Kasumi-1 (cell line): ENCODE measurements around the gene AMMECR1.
"Not testable (repeated sequence)": the region's sequence is repeated elsewhere in the genome, so short reads cannot be mapped to it uniquely, and the experiment has no call there.

Experiments used
- DNase-seq, 2 experiments: peaks; one replicate each; lab custom pipeline; 2025; lab: John Stamatoyannopoulos, UW

AMMECR1 gene

GRCh38 chrX:110257889-110258288 is 60.0 kb downstream of the AMMECR1 start:
- DNase-seq: no peak

- no peak for DNase-seq
Measured at GRCh38 chrX:110252711-110253110, 65.2 kb downstream of the AMMECR1 start.

- DNase-seq: no peak
Measured at GRCh38 chrX:110251961-110252360, 65.9 kb downstream of the AMMECR1 start.

GRCh38 chrX:110251526-110251925 is 66.4 kb downstream of the AMMECR1 start:
- no peak for DNase-seq

GRCh38 chrX:110250847-110251246 is 67.0 kb downstream of the AMMECR1 start:
- no peak for DNase-seq

- DNase-seq: no peak
Measured at GRCh38 chrX:110248578-110248977, 69.3 kb downstream of the AMMECR1 start.

- no peak for DNase-seq
Measured at GRCh38 chrX:110245011-110245410, 72.9 kb downstream of the AMMECR1 start.

GRCh38 chrX:110242371-110242770 is 75.5 kb downstream of the AMMECR1 start:
- no peak for DNase-seq

GRCh38 chrX:110241816-110242215 is 76.1 kb downstream of the AMMECR1 start:
- DNase-seq: no peak

GRCh38 chrX:110238259-110238658 is 79.6 kb downstream of the AMMECR1 start:
- not testable (repeated sequence) for DNase-seq

- not testable (repeated sequence) for DNase-seq
Measured at GRCh38 chrX:110231485-110231884, 86.4 kb downstream of the AMMECR1 start.

GRCh38 chrX:110229497-110230111 is 88.3 kb downstream of the AMMECR1 start:
- DNase-seq: not testable (repeated sequence)

GRCh38 chrX:110228453-110228852 is 89.4 kb downstream of the AMMECR1 start:
- DNase-seq: no peak

- DNase-seq: no peak
Measured at GRCh38 chrX:110226931-110227330, 91.0 kb downstream of the AMMECR1 start.

- DNase-seq: no peak
Measured at GRCh38 chrX:110224926-110225617, 92.8 kb downstream of the AMMECR1 start.

GRCh38 chrX:110222497-110223257 is 95.2 kb downstream of the AMMECR1 start:
- no peak for DNase-seq

GRCh38 chrX:110219920-110220319 is 98.0 kb downstream of the AMMECR1 start:
- DNase-seq: no peak

- no peak for DNase-seq
Measured at GRCh38 chrX:110218591-110218990, 99.3 kb downstream of the AMMECR1 start.

GRCh38 chrX:110216027-110216426 is 101.9 kb downstream of the AMMECR1 start:
- no peak for DNase-seq

- DNase-seq: no peak
Measured at GRCh38 chrX:110215411-110215810, 102.5 kb downstream of the AMMECR1 start.

GRCh38 chrX:110214684-110215083 is 103.2 kb downstream of the AMMECR1 start:
- DNase-seq: no peak

GRCh38 chrX:110213183-110213582 is 104.7 kb downstream of the AMMECR1 start:
- DNase-seq: no peak

- peak in 1 of 2 experiments; percentile 3 for DNase-seq
Measured at GRCh38 chrX:110212299-110212698, 105.6 kb downstream of the AMMECR1 start.
